ENCODE measurements around the gene GSTT2B. TPM values are rescaled to one million over a fixed set of nuclear protein-coding genes. Genes with fewer than 3 reads are reported as not detected.

Gene GSTT2B
- total RNA-seq: 9.9 and 11.7 TPM in 2 replicates

GRCh38 chr22:23961084-23961771 lies at the start of gene GSTT2B:
Gene GSTT2B (minus strand): TSS chr22:23961195. CDS start chr22:23961131, 64 bp downstream.

GRCh38 chr22:24005201-24005600 lies 44.2 kb upstream of the GSTT2B start, which contains the start of gene GSTT4:
Gene GSTT4 (minus strand): TSS chr22:24005453. CDS start chr22:24005356, 97 bp downstream.

GRCh38 chr22:23979557-23980240 lies 18.7 kb upstream of the GSTT2B start, which contains the start of gene GSTT2:
Gene GSTT2 (plus strand): TSS chr22:23980134.

GRCh38 chr22:23974345-23974744 lies 13.3 kb upstream of the GSTT2B start, which contains the start of gene DDT:
Gene DDT (minus strand): TSS chr22:23974441. CDS start chr22:23974414, 27 bp downstream.

GRCh38 chr22:23966568-23966967 lies 5.6 kb upstream of the GSTT2B start, which contains the start of gene DDTL:
Gene DDTL (plus strand): TSS chr22:23966888. CDS start chr22:23966915, 27 bp downstream.

Other genes starting within 250 kb of the GSTT2B start
- 2.2 and 2.7 TPM in 2 replicates for gene ZNF70, start 210.1 kb downstream of the GSTT2B start, total RNA-seq
- gene VPREB3, start 206.8 kb downstream of the GSTT2B start, total RNA-seq: not detected in 2 replicates
- not detected in 2 replicates for gene C22orf15, start 198.2 kb downstream of the GSTT2B start, total RNA-seq
- 8.1 and 23.5 TPM in 2 replicates for gene CHCHD10, start 193.2 kb downstream of the GSTT2B start, total RNA-seq
- gene MMP11, start 188.3 kb downstream of the GSTT2B start, total RNA-seq: 4.1 and 5.2 TPM in 2 replicates
- 111 and 119 TPM in 2 replicates for gene SMARCB1, start 174.2 kb downstream of the GSTT2B start, total RNA-seq
- 0.07 and 3.1 TPM in 2 replicates for gene DERL3, start 122.2 kb downstream of the GSTT2B start, total RNA-seq
- gene SLC2A11, start 103.3 kb downstream of the GSTT2B start, total RNA-seq: 4.5 and 5.0 TPM in 2 replicates
- gene MIF, start 66.8 kb downstream of the GSTT2B start, total RNA-seq: 660 and 704 TPM in 2 replicates
- 0.39 and 0.60 TPM in 2 replicates for gene DDTL, start 5.7 kb upstream of the GSTT2B start, total RNA-seq
- gene DDT, start 13.2 kb upstream of the GSTT2B start, total RNA-seq: 116 and 127 TPM in 2 replicates
- gene GSTT2, start 18.9 kb upstream of the GSTT2B start, total RNA-seq: 1.3 and 6.1 TPM in 2 replicates
- not detected in 2 replicates for gene GSTT4, start 44.3 kb upstream of the GSTT2B start, total RNA-seq
- gene CABIN1, start 50.1 kb upstream of the GSTT2B start, total RNA-seq: 28.5 and 28.8 TPM in 2 replicates
- gene SUSD2, start 220.3 kb upstream of the GSTT2B start, total RNA-seq: under 0.01 and 0.15 TPM in 2 replicates